B cell (primary cell): Measurements from ENCODE around the gene LHFPL6.

ENCODE experiments used
- CTCF ChIP-seq: fragments of 200-600 bp; IDR thresholded peaks from one replicate; pipeline ENCODE4 v1.8.0; 2022; ENCODE audit warnings: antibody characterized with exemption, mild to moderate bottlenecking
- EZH2 ChIP-seq: IDR thresholded peaks from 2 replicates; pipeline ENCODE4 v1.6.1; 2012; ENCODE audit warnings: borderline replicate concordance, low read depth, mild to moderate bottlenecking, moderate library complexity, low read length; ENCODE audit not compliant: insufficient read depth, poor library complexity, severe bottlenecking

GRCh38 chr13:39313721-39314120 is 289.3 kb downstream of the LHFPL6 start:
- TF ChIP-seq CTCF (no peak), EZH2 (no peak)
